Peyer's patch (tissue), 4 donors: Measurements from ENCODE around the gene CMPK1.
"Not testable (repeated sequence)": the region's sequence is repeated elsewhere in the genome, so short reads cannot be mapped to it uniquely, and the experiment has no call there.

ENCODE experiments used
- CTCF ChIP-seq, 6 experiments: fragments of 450-650 bp in 4 of 6; fragments of 200-600 bp in 2 of 6; sonication (generic) in 1 of 6; IDR thresholded peaks; one replicate each; pipeline ENCODE4 v1.5.1; 2017 to 2019; ENCODE audit warnings: antibody characterized with exemption in 6 of 6, mild to moderate bottlenecking in 3 of 6, moderate library complexity in 1 of 6
- POLR2A ChIP-seq, 2 donors: fragments of 450-650 bp; IDR thresholded peaks; one replicate each; pipeline ENCODE4 v1.5.1; 2017; ENCODE audit warnings: antibody characterized with exemption in 2 of 2, mild to moderate bottlenecking in 2 of 2, moderate library complexity in 2 of 2

- TF ChIP-seq CTCF, POLR2A (IDR thresholded peaks at IDR 0.05): not testable (repeated sequence)
Observed at GRCh38 chr1:47319968-47320367, 13.6 kb upstream of the CMPK1 start.
